Adrenal gland (tissue), 5 donors: ENCODE results near the gene PSMD13.

Experiments
- CTCF ChIP-seq, 6 experiments: fragments of 450-650 bp in 4 of 6; fragments of 200-600 bp in 2 of 6; sonication (generic) in 1 of 6; IDR thresholded peaks; 1 replicate in 5 of 6; 2 replicates in 1 of 6; pipeline versions ENCODE4 v1.5.1 to v1.8.0; 2016 to 2021; ENCODE audit warnings: antibody characterized with exemption in 6 of 6, mild to moderate bottlenecking in 2 of 6, moderate library complexity in 1 of 6
- POLR2A ChIP-seq, 2 donors: fragments of 450-650 bp; IDR thresholded peaks; one replicate each; pipeline ENCODE4 v1.6.1; 2017; ENCODE audit warnings: antibody characterized with exemption in 2 of 2, mild to moderate bottlenecking in 2 of 2, moderate library complexity in 1 of 2
- donor health status: DM: no; HTN: no; CAD: no.

GRCh38 chr11:227824-228379 is 8.9 kb upstream of the PSMD13 start:
- no peak for TF ChIP-seq POLR2A (IDR thresholded peaks at IDR 0.05)
- TF ChIP-seq CTCF (IDR thresholded peaks at IDR 0.05), result no peak
